ENCODE results near the gene SAXO2. TPM values are rescaled to one million over a fixed set of nuclear protein-coding genes. Genes with fewer than 3 reads are reported as not detected.

SAXO2 gene
- total and polyA plus RNA-seq, 10 of the 15 experiments (the other 5 are each of a cell fraction or from before 2014, with no cell fraction given) = 0.06 to 2.3 (median 1.4) TPM

DNA sequence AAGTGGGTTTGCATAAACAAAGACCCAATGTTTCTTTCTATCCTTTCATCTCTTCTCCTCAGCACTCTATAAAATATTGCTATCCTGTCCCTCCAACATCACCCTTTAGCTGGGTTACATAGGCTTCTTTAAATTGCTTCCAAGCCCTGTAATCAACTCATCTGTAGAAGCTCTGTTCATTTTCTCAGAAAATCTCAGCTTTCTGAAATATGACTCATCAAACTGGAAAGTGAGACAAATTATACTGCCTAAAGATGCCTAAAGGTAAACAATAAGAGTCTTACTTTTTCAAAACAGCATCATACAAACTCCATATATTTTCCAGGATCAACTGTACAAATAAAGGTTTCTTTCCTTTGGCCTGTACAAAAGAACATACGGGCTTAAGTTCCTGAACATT is 33.9 kb upstream of the SAXO2 start (continued):
- TF ChIP-seq, protein P1, sequence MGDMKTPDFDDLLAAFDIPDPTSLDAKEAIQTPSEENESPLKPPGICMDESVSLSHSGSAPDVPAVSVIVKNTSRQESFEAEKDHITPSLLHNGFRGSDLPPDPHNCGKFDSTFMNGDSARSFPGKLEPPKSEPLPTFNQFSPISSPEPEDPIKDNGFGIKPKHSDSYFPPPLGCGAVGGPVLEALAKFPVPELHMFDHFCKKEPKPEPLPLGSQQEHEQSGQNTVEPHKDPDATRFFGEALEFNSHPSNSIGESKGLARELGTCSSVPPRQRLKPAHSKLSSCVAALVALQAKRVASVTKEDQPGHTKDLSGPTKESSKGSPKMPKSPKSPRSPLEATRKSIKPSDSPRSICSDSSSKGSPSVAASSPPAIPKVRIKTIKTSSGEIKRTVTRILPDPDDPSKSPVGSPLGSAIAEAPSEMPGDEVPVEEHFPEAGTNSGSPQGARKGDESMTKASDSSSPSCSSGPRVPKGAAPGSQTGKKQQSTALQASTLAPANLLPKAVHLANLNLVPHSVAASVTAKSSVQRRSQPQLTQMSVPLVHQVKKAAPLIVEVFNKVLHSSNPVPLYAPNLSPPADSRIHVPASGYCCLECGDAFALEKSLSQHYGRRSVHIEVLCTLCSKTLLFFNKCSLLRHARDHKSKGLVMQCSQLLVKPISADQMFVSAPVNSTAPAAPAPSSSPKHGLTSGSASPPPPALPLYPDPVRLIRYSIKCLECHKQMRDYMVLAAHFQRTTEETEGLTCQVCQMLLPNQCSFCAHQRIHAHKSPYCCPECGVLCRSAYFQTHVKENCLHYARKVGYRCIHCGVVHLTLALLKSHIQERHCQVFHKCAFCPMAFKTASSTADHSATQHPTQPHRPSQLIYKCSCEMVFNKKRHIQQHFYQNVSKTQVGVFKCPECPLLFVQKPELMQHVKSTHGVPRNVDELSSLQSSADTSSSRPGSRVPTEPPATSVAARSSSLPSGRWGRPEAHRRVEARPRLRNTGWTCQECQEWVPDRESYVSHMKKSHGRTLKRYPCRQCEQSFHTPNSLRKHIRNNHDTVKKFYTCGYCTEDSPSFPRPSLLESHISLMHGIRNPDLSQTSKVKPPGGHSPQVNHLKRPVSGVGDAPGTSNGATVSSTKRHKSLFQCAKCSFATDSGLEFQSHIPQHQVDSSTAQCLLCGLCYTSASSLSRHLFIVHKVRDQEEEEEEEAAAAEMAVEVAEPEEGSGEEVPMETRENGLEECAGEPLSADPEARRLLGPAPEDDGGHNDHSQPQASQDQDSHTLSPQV (IDR thresholded peaks at IDR 0.05) = no peak
- TF ChIP-seq, protein P2, sequence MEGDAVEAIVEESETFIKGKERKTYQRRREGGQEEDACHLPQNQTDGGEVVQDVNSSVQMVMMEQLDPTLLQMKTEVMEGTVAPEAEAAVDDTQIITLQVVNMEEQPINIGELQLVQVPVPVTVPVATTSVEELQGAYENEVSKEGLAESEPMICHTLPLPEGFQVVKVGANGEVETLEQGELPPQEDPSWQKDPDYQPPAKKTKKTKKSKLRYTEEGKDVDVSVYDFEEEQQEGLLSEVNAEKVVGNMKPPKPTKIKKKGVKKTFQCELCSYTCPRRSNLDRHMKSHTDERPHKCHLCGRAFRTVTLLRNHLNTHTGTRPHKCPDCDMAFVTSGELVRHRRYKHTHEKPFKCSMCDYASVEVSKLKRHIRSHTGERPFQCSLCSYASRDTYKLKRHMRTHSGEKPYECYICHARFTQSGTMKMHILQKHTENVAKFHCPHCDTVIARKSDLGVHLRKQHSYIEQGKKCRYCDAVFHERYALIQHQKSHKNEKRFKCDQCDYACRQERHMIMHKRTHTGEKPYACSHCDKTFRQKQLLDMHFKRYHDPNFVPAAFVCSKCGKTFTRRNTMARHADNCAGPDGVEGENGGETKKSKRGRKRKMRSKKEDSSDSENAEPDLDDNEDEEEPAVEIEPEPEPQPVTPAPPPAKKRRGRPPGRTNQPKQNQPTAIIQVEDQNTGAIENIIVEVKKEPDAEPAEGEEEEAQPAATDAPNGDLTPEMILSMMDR (IDR thresholded peaks at IDR 0.05 in 2 of 3, conservative IDR thresholded peaks at IDR 0.05 in 1 of 3; ENCODE audit: control insufficient read depth in 2 of 3, extremely low read depth in 1 of 3, insufficient read depth in 1 of 3, low read depth in 3 of 3, low read length in 3 of 3) = no peak
- TF ChIP-seq SRF (IDR thresholded peaks at IDR 0.05; ENCODE audit: low read depth in 2 of 2, low read length in 2 of 2) (no peak), PAX8 (IDR thresholded peaks at IDR 0.05) (no peak), ZZZ3 (IDR thresholded peaks at IDR 0.05; ENCODE audit: control insufficient read depth, insufficient read length, low read depth) (no peak), ZNF384 (IDR thresholded peaks at IDR 0.05; ENCODE audit: borderline replicate concordance, low read depth, low read length) (no peak), BACH1 (IDR thresholded peaks at IDR 0.05; ENCODE audit: borderline replicate concordance) (no peak), HCFC1 (IDR thresholded peaks at IDR 0.05; ENCODE audit: low read length) (no peak), SMC3 (IDR thresholded peaks at IDR 0.05; ENCODE audit: borderline replicate concordance, low read length) (no peak), SREBF1 (IDR thresholded peaks at IDR 0.05; ENCODE audit: low read length) (no peak), POLR2AphosphoS2 (IDR thresholded peaks at IDR 0.05; ENCODE audit: low read depth, low read length) (no peak)
- TF ChIP-seq, protein P3, sequence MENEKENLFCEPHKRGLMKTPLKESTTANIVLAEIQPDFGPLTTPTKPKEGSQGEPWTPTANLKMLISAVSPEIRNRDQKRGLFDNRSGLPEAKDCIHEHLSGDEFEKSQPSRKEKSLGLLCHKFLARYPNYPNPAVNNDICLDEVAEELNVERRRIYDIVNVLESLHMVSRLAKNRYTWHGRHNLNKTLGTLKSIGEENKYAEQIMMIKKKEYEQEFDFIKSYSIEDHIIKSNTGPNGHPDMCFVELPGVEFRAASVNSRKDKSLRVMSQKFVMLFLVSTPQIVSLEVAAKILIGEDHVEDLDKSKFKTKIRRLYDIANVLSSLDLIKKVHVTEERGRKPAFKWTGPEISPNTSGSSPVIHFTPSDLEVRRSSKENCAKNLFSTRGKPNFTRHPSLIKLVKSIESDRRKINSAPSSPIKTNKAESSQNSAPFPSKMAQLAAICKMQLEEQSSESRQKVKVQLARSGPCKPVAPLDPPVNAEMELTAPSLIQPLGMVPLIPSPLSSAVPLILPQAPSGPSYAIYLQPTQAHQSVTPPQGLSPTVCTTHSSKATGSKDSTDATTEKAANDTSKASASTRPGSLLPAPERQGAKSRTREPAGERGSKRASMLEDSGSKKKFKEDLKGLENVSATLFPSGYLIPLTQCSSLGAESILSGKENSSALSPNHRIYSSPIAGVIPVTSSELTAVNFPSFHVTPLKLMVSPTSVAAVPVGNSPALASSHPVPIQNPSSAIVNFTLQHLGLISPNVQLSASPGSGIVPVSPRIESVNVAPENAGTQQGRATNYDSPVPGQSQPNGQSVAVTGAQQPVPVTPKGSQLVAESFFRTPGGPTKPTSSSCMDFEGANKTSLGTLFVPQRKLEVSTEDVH (IDR thresholded peaks at IDR 0.05; ENCODE audit: low read depth, partially characterized antibody) = no peak
